ENCODE measurements around the gene FHOD3. TPM values are rescaled to one million over a fixed set of nuclear protein-coding genes. Genes with fewer than 3 reads are reported as not detected.

The FHOD3 gene
- polyA plus RNA-seq, 1 donor, result 42.4 TPM

- no peak for DNase-seq
Measured at GRCh38 chr18:36518839-36519238, 221.3 kb downstream of the FHOD3 start.

GRCh38 chr18:36519358-36519757 is 221.8 kb downstream of the FHOD3 start:
- no peak for DNase-seq

GRCh38 chr18:36522509-36522908 is 225.0 kb downstream of the FHOD3 start:
- no peak for DNase-seq

GRCh38 chr18:36525913-36526312 is 228.4 kb downstream of the FHOD3 start:
- no peak for DNase-seq

- no peak for DNase-seq
Measured at GRCh38 chr18:36526611-36527010, 229.1 kb downstream of the FHOD3 start.

- no peak for DNase-seq
Measured at GRCh38 chr18:36527051-36527450, 229.5 kb downstream of the FHOD3 start.

GRCh38 chr18:36527740-36528455 is 230.4 kb downstream of the FHOD3 start:
- no peak for DNase-seq

- no peak for DNase-seq
Measured at GRCh38 chr18:36529747-36530146, 232.2 kb downstream of the FHOD3 start.

- DNase-seq, result no peak
Measured at GRCh38 chr18:36530676-36531405, 233.3 kb downstream of the FHOD3 start.

GRCh38 chr18:36531636-36532035 is 234.1 kb downstream of the FHOD3 start:
- no peak for DNase-seq

GRCh38 chr18:36532394-36532793 is 234.9 kb downstream of the FHOD3 start:
- DNase-seq, result no peak

- DNase-seq, result no peak
Measured at GRCh38 chr18:36532815-36533214, 235.3 kb downstream of the FHOD3 start.

GRCh38 chr18:36533446-36534153 is 236.1 kb downstream of the FHOD3 start:
- no peak for DNase-seq

- no peak for DNase-seq
Measured at GRCh38 chr18:36534154-36534688, 236.7 kb downstream of the FHOD3 start.

- DNase-seq, result no peak
Measured at GRCh38 chr18:36535202-36535935, 237.9 kb downstream of the FHOD3 start.

- DNase-seq, result no peak
Measured at GRCh38 chr18:36536426-36536825, 238.9 kb downstream of the FHOD3 start.

- no peak for DNase-seq
Measured at GRCh38 chr18:36537289-36537688, 239.8 kb downstream of the FHOD3 start.

GRCh38 chr18:36539674-36540231 is 242.2 kb downstream of the FHOD3 start:
- no peak for DNase-seq

- DNase-seq, result no peak
Measured at GRCh38 chr18:36543030-36543429, 245.5 kb downstream of the FHOD3 start.

GRCh38 chr18:36543991-36544725 is 246.6 kb downstream of the FHOD3 start:
- DNase-seq, result no peak

GRCh38 chr18:36545821-36546427 is 248.4 kb downstream of the FHOD3 start:
- DNase-seq, result no peak
